ENCODE results near the gene SCT. TPM values are rescaled to one million over a fixed set of nuclear protein-coding genes. Genes with fewer than 3 reads are reported as not detected.

SCT gene
- total and polyA plus RNA-seq, 2 experiments from 2014 or later: 2.6 TPM; not detected in 1

- Histone ChIP-seq H3K79me2 (replicated peaks; ENCODE audit: insufficient read depth) (peaks cover 27% of the 10 kb centered on the region), H2AFZ (no peak overlapping the region), H3K4me1 (ENCODE audit: insufficient read depth) (no peaks in the 10 kb centered on the region), H3K36me3 (ENCODE audit: insufficient read depth) (peaks cover 20% of the 10 kb centered on the region; the same call in 1 of the 2 replicates), H3F3A (replicated peaks; ENCODE audit: low read depth) (peaks cover 13% of the 10 kb centered on the region), H4K20me1 (replicated peaks; ENCODE audit: insufficient read depth) (peaks cover 13% of the 10 kb centered on the region), H3K4me3 (no peak overlapping the region), H3K4me2 (no peak overlapping the region), H3K27ac (ENCODE audit: low read depth) (no peak overlapping the region), H3K9me2 (ENCODE audit: insufficient read depth) (no peaks in the 10 kb centered on the region), H3K27me3 (ENCODE audit: insufficient read depth) (no peaks in the 10 kb centered on the region)
- H3K36me3 Mint-ChIP-seq (ENCODE audit: low read depth): peaks cover 59% of the 10 kb centered on the region
- no peak for DNase-seq (ENCODE audit: low spot score)
- H3K4me1 Mint-ChIP-seq: no peaks in the 10 kb centered on the region; the same call in 2 of the 3 replicates
- TF ChIP-seq EZH2 (IDR thresholded peaks at IDR 0.05; ENCODE audit: low read depth, unreplicated experiment) (no peak), EZH2phosphoT487 (IDR thresholded peaks at IDR 0.05; ENCODE audit: unreplicated experiment) (no peak), JUNB (IDR thresholded peaks at IDR 0.05; ENCODE audit: unreplicated experiment) (no peak), CTCF (conservative IDR thresholded peaks at IDR 0.05; ENCODE audit: low read depth in 2 of 2) (no peak), CREB1 (CRISPR knock-in tag; IDR thresholded peaks at IDR 0.05; ENCODE audit: low read depth) (no peak), ZNF331 (CRISPR knock-in tag; IDR thresholded peaks at IDR 0.05; ENCODE audit: low read depth) (no peak), ZNF114 (CRISPR knock-in tag; IDR thresholded peaks at IDR 0.05) (no peak), ZNF462 (CRISPR knock-in tag; IDR thresholded peaks at IDR 0.05) (no peak), POLR2AphosphoS5 (IDR thresholded peaks at IDR 0.05; ENCODE audit: low read depth) (no peak)
- H3K4me3 Mint-ChIP-seq: no peak overlapping the region
- ATAC-seq: no peak
- peaks cover 15% of the 10 kb centered on the region for H3K27me3 Mint-ChIP-seq (ENCODE audit: insufficient read depth, low read depth, poor library complexity)
- H3K9me3 Mint-ChIP-seq: no peaks in the 10 kb centered on the region; the same call in 2 of the 3 replicates
- no peak overlapping the region for H3K27ac Mint-ChIP-seq
Observed at GRCh38 chr11:587546-587945, 39.4 kb downstream of the SCT start.

All from GM23338 (cell line).